GM12878 (cell line): ENCODE data around the gene SNTN. TPM values are rescaled to one million over a fixed set of nuclear protein-coding genes. Genes with fewer than 3 reads are reported as not detected.

Experiments
- ATAC-seq: fragments of 200-7000 bp; cut with Tn5 transposase; 3 replicates; pipeline ENCODE4 v1.9.1; 2020; ENCODE audit warnings: mild to moderate bottlenecking, moderate library complexity
- BruUV-seq: library from RNA; stranded (reverse); fragments of 400-500 nt; replicated peaks from 2 replicates; lab custom pipeline; 2021; lab: Mats Ljungman, UMichigan
- CTCF ChIA-PET: fragments of 300-600 bp; sonication (Branson Sonifier 250); formaldehyde crosslinking; extraction: SDS; loops from one replicate; lab custom pipeline; 2021; ENCODE audit warnings: inconsistent platforms; lab: Yijun Ruan, JAX
- POLR2A ChIA-PET: fragments of 350-600 bp; formaldehyde crosslinking; extraction: SDS; loops from one replicate; lab custom pipeline; 2021; ENCODE audit warnings: inconsistent platforms; lab: Charles Lee
- RAD21 ChIA-PET: fragments of 300-600 bp; sonication (Branson Sonifier 250); formaldehyde crosslinking; loops from one replicate; lab custom pipeline; 2023; ENCODE audit warnings: antibody characterized with exemption; ENCODE audit not compliant: unreplicated experiment; lab: Charles Lee
- SMC1A ChIA-PET: fragments of 300-600 bp; sonication (Branson Sonifier 250); formaldehyde crosslinking; loops from one replicate; lab custom pipeline; 2023; ENCODE audit not compliant: unreplicated experiment, uncharacterized antibody; lab: Charles Lee
- DNase-seq: peaks from one replicate; pipeline ENCODE4 v3.0.0-alpha.2; 2011; ENCODE audit warnings: low read depth, low spot score
- FAIRE-seq: peaks from 3 replicates; lab custom pipeline; 2011; peaks lifted over from hg19 to GRCh38; lab: Jason Lieb, UNC
- H2AFZ ChIP-seq: 2 replicates; pipeline ENCODE4 v1.6.0; 2011; ENCODE audit warnings: low read depth, low read length, control low read depth; ENCODE audit not compliant: control insufficient read depth
- H3K27ac ChIP-seq: 2 replicates; pipeline ENCODE4 v1.5.1; 2011; ENCODE audit warnings: control low read depth; ENCODE audit not compliant: control insufficient read depth, insufficient read depth
- H3K27me3 ChIP-seq, 2 experiments: replicated peaks in 1 of 2; 2 replicates each; pipeline versions ENCODE4 v1.6.0 to v1.6.1; 2011; ENCODE audit warnings: low read length in 1 of 2; ENCODE audit not compliant: control insufficient read depth in 2 of 2, insufficient read depth in 2 of 2
- H3K36me3 ChIP-seq, 2 experiments: 2 replicates each; pipeline ENCODE4 v1.5.1; 2011; ENCODE audit warnings: low read length in 1 of 2; ENCODE audit not compliant: control insufficient read depth in 2 of 2, insufficient read depth in 2 of 2
- H3K4me1 ChIP-seq: 2 replicates; pipeline ENCODE4 v1.6.1; 2011; ENCODE audit warnings: mild to moderate bottlenecking, low read length, moderate library complexity, mixed read lengths; ENCODE audit not compliant: control insufficient read depth, insufficient read depth
- H3K4me2 ChIP-seq: 2 replicates; pipeline ENCODE4 v1.6.0; 2011; ENCODE audit warnings: control low read depth; ENCODE audit not compliant: control insufficient read depth, insufficient read depth
- H3K4me3 ChIP-seq: fragments of 200-600 bp; sonication (generic); 2 replicates; pipeline ENCODE4 v1.5.1; 2016
- H3K79me2 ChIP-seq: 2 replicates; pipeline ENCODE4 v1.6.0; 2011; ENCODE audit warnings: low read length; ENCODE audit not compliant: control insufficient read depth, insufficient read depth
- H3K9ac ChIP-seq: 2 replicates; pipeline ENCODE4 v1.8.0; 2011; ENCODE audit warnings: low read length, control low read depth, mixed read lengths; ENCODE audit not compliant: control insufficient read depth, insufficient read depth
- H3K9me3 ChIP-seq: replicated peaks from 3 replicates; pipeline ENCODE4 v1.5.1; 2011; ENCODE audit warnings: mild to moderate bottlenecking, low read length; ENCODE audit not compliant: control insufficient read depth, insufficient read depth
- H4K20me1 ChIP-seq: 2 replicates; pipeline ENCODE4 v1.6.0; 2011; ENCODE audit not compliant: control insufficient read depth, insufficient read depth
- FOS ChIP-seq: IDR thresholded peaks from 3 replicates; pipeline ENCODE4 v1.6.1; 2011; ENCODE audit warnings: borderline replicate concordance; ENCODE audit not compliant: insufficient read length; ENCODE audit errors: extremely low read depth
- IRF4 ChIP-seq: IDR thresholded peaks from 2 replicates; pipeline ENCODE4 v1.6.1; 2011; ENCODE audit warnings: low read depth, low read length
- MEF2A ChIP-seq: IDR thresholded peaks from 2 replicates; pipeline ENCODE4 v1.6.1; 2011; ENCODE audit warnings: low read depth, mild to moderate bottlenecking, low read length, moderate library complexity; ENCODE audit not compliant: insufficient read depth
- RFX5 ChIP-seq: IDR thresholded peaks from 2 replicates; pipeline ENCODE4 v1.6.1; 2011; ENCODE audit warnings: low read depth, low read length, improper control_type of control experiment
- SIN3A ChIP-seq: IDR thresholded peaks from 2 replicates; pipeline ENCODE4 v1.6.1; 2012; ENCODE audit warnings: low read depth, low read length, improper control_type of control experiment
- WRNIP1 ChIP-seq: IDR thresholded peaks from 2 replicates; pipeline ENCODE4 v1.6.1; 2011; ENCODE audit warnings: low read depth, low read length, improper control_type of control experiment, borderline replicate concordance
- ZBED1 ChIP-seq: IDR thresholded peaks from 2 replicates; pipeline ENCODE4 v1.6.1; 2016; ENCODE audit warnings: borderline replicate concordance
- ZNF207 ChIP-seq: fragments of 450-650 bp; IDR thresholded peaks from 2 replicates; pipeline ENCODE4 v1.6.1; 2014; ENCODE audit warnings: antibody characterized with exemption, mild to moderate bottlenecking, borderline replicate concordance
- WGBS: methylation state at CpG from one replicate; pipeline ENCODE4 v1.1.6; 2016; ENCODE audit warnings: low lambda C conversion rate; ENCODE audit not compliant: insufficient replicate concordance, insufficient coverage; ENCODE audit errors: missing lambda C conversion rate; 5-methylcytosine and 5-hydroxymethylcytosine counted together
- in situ Hi-C: fragments of 300-500 bp; cut with MboI; formaldehyde crosslinking; loops from 9 replicates; pipeline ENCODE4 v1.14.3; 2018; ENCODE audit warnings: mixed read lengths
- intact Hi-C: fragments of 100-400 bp; cut with micrococcal nuclease; formaldehyde crosslinking; loops from one replicate; pipeline ENCODE4 v1.14.2; 2022; ENCODE audit not compliant: unreplicated experiment
- polyA plus RNA-seq, 11 experiments: library from polyadenylated mRNA; depleted of rRNA in 4 of 11; unstranded in 6 of 11; stranded (reverse) in 5 of 11; fragments of >200 nt; fragmentation: Nextera tagmentation in 4 of 11; fragmentation: Illumina TruSeq in 1 of 11; extraction: Ambion mirVana in 4 of 11; extraction: Trizol in 1 of 11; gene quantifications; 1 replicate in 1 of 11; 2 replicates in 10 of 11; pipeline versions ENCODE4 v1.2.1 to v1.2.3, GENCODE V29; 2011 to 2016; ENCODE audit warnings: inconsistent platforms in 2 of 11, missing spikeins in 2 of 11, low read depth in 1 of 11
- total RNA-seq, 4 experiments: library from RNA; depleted of rRNA in 3 of 4; stranded (reverse); fragments of >200 nt in 3 of 4; fragmentation: Illumina TruSeq in 1 of 4; extraction: Trizol in 1 of 4; gene quantifications; 2 replicates each; pipeline versions ENCODE4 v1.2.1 to v1.2.3, GENCODE V29; 2013 to 2021
- TF ChIP-seq, protein P1 (sequence below): IDR thresholded peaks from 2 replicates; pipeline ENCODE4 v1.6.1; 2011; ENCODE audit warnings: low read depth, low read length, improper control_type of control experiment, borderline replicate concordance
- TF ChIP-seq, protein P2 (sequence below): fragments of 150-350 bp; IDR thresholded peaks from 2 replicates; pipeline ENCODE4 v1.6.1; 2014; ENCODE audit warnings: mild to moderate bottlenecking, low read depth, low read length
- TF ChIP-seq, protein P3 (sequence below): IDR thresholded peaks from 2 replicates; pipeline ENCODE4 v1.6.1; 2012; ENCODE audit warnings: low read length, inconsistent platforms

Gene SNTN
- total and polyA plus RNA-seq, 10 of the 15 experiments (the other 5 are each of a cell fraction or from before 2014, with no cell fraction given) = not detected

DNA sequence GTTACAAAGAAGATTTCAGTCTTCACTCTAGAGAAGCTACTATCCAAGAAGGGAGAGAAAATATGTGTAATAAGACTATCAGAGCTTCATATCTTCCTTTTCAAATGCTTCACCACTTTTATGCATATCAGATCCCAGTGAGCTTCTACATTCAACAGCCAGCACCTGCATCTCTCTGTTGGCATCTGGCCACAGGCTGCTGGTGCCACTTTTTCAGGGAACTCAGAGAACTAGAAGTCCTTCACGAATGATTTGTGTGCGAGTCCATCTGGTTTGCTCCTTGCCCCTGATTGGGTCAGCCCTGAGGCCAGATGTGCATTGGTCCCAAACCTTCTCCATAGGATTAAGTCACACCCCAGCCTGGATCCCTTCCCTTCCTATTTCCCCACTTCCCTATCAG, 22.1 kb downstream of the SNTN start:
- ChIA-PET POLR2A (no interaction called here), CTCF (interaction anchor here (1.5 kb wide), 1 partner anchor 310 kb away, joined by 3 read pairs; no protein-coding TSS in a partner anchor), RAD21 (no interaction called here), SMC1A (interaction anchor here (1.5 kb wide), 1 partner anchor 28 kb away, joined by 3 read pairs; no protein-coding TSS in a partner anchor)
- Histone ChIP-seq H3K27ac (no peak overlapping the region), H3K4me1 (no peaks in the 10 kb centered on the region), H3K9me3 (no peaks in the 10 kb centered on the region), H3K27me3 (no peaks in the 10 kb centered on the region), H3K79me2 (no peaks in the 10 kb centered on the region), H3K4me3 (no peak overlapping the region), H3K4me2 (no peak overlapping the region), H3K9ac (no peak overlapping the region), H4K20me1 (no peaks in the 10 kb centered on the region), H2AFZ (no peak overlapping the region), H3K36me3 (no peaks in the 10 kb centered on the region)
- in situ Hi-C loops = no loop called here
- WGBS = 45% methylated on average over 2 of the region's 2 CpGs
- no peak for ATAC-seq
- DNase-seq = no peak
- no TSS peak for BruUV-seq
- TF ChIP-seq RFX5 (no peak), IRF4 (no peak), SIN3A (no peak), ZBED1 (no peak), MEF2A (no peak), WRNIP1 (no peak), FOS (no peak), ZNF207 (no peak)
- TF ChIP-seq, protein P1, sequence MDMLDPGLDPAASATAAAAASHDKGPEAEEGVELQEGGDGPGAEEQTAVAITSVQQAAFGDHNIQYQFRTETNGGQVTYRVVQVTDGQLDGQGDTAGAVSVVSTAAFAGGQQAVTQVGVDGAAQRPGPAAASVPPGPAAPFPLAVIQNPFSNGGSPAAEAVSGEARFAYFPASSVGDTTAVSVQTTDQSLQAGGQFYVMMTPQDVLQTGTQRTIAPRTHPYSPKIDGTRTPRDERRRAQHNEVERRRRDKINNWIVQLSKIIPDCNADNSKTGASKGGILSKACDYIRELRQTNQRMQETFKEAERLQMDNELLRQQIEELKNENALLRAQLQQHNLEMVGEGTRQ = no peak
- TF ChIP-seq, protein P2, sequence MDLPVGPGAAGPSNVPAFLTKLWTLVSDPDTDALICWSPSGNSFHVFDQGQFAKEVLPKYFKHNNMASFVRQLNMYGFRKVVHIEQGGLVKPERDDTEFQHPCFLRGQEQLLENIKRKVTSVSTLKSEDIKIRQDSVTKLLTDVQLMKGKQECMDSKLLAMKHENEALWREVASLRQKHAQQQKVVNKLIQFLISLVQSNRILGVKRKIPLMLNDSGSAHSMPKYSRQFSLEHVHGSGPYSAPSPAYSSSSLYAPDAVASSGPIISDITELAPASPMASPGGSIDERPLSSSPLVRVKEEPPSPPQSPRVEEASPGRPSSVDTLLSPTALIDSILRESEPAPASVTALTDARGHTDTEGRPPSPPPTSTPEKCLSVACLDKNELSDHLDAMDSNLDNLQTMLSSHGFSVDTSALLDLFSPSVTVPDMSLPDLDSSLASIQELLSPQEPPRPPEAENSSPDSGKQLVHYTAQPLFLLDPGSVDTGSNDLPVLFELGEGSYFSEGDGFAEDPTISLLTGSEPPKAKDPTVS = no peak
- TF ChIP-seq, protein P3, sequence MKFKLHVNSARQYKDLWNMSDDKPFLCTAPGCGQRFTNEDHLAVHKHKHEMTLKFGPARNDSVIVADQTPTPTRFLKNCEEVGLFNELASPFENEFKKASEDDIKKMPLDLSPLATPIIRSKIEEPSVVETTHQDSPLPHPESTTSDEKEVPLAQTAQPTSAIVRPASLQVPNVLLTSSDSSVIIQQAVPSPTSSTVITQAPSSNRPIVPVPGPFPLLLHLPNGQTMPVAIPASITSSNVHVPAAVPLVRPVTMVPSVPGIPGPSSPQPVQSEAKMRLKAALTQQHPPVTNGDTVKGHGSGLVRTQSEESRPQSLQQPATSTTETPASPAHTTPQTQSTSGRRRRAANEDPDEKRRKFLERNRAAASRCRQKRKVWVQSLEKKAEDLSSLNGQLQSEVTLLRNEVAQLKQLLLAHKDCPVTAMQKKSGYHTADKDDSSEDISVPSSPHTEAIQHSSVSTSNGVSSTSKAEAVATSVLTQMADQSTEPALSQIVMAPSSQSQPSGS = no peak
- intact Hi-C loops = loop anchor here (10.0 kb wide), 1 partner anchor 140 kb away; the partner anchor contains the start of gene C3orf49
- FAIRE-seq = no peak
